AG10803 (cell line): ENCODE results near the gene LTBR.

Experiments
- DNase-seq: peaks from one replicate; pipeline ENCODE4 v3.0.0; 2010; ENCODE audit warnings: low read depth
- H3K4me3 ChIP-seq: 2 replicates; pipeline ENCODE4 v1.5.1; 2011; ENCODE audit warnings: mild to moderate bottlenecking, low read length, control low read depth
- TF ChIP-seq, protein P1 (sequence below): conservative IDR thresholded peaks from 2 replicates; pipeline ENCODE4 v1.5.1; 2011; ENCODE audit warnings: mild to moderate bottlenecking, low read length, control low read depth, inconsistent platforms

The LTBR gene

DNA sequence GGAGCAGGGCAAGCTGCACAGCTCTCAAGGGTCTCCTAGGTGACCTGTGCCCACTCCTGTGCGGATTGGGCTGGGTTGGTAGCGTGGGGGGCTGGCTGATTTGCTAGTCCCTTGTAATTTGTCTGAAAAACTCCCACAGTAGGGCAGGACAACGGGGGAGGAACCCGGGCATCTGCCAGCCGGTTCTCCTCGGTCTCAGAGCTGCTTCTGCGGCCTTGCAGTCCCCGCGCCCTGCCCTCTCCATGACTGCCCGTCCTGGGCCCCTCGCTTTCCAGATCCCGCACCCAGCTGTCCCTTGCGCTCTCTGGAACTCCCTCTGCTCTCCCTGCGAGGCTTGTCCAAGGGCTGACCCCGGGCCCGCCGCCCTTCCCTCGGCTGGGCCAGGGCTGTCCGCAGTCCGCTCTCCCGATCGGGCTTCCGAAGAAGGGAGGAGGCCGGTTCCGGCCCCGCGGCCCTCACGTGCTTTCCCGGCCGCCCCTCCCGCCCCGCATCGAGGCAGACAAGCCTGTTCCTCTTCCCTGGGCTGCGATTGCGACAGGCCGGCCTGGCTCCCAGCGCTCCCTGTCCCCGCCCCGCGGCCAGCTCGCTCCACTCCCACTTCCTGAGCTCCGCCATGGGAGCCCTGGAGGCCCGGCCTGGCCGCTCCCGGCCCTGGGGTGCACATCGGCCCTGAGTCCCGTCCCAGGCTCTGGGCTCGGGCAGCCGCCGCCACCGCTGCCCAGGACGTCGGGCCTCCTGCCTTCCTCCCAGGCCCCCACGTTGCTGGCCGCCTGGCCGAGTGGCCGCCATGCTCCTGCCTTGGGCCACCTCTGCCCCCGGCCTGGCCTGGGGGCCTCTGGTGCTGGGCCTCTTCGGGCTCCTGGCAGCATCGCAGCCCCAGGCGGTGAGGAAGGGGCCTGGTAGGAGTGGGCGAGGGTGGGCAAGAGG lies at the start of gene LTBR:
Gene LTBR (plus strand): TSS at position 591 of the 927 bp plus-strand sequence. CDS start 197 bp downstream, at position 788.
- TF ChIP-seq, protein P1, sequence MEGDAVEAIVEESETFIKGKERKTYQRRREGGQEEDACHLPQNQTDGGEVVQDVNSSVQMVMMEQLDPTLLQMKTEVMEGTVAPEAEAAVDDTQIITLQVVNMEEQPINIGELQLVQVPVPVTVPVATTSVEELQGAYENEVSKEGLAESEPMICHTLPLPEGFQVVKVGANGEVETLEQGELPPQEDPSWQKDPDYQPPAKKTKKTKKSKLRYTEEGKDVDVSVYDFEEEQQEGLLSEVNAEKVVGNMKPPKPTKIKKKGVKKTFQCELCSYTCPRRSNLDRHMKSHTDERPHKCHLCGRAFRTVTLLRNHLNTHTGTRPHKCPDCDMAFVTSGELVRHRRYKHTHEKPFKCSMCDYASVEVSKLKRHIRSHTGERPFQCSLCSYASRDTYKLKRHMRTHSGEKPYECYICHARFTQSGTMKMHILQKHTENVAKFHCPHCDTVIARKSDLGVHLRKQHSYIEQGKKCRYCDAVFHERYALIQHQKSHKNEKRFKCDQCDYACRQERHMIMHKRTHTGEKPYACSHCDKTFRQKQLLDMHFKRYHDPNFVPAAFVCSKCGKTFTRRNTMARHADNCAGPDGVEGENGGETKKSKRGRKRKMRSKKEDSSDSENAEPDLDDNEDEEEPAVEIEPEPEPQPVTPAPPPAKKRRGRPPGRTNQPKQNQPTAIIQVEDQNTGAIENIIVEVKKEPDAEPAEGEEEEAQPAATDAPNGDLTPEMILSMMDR: 0 out of 2 replicates have a peak, but pooled peaks have one; percentile 13
- peak; percentile 95 for DNase-seq
- H3K4me3 ChIP-seq: peak within 1 kb of the TSS; percentile 86

DNA sequence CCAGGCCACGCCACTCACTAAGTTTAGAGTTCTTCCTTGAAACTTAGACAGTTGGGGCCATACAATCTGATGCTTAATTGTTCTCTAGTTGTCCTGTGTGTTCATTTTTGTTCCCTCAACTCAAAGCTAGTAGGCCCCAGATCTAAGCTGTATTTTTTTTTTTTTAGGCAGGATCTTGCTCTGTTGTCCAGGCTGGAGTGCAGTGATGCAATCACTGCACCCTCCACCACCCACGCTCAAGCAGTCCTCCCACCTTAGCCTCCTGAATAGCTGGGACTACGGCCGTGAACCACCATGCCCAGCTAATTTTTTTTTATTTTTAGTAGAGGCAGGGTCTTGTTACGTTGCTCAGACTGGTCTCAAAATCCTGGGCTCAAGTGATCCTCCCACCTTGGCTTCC lies 49.6 kb upstream of the LTBR start:
- DNase-seq: no peak
- TF ChIP-seq, protein P1: no peak
- H3K4me3 ChIP-seq: no peak overlapping the region

DNA sequence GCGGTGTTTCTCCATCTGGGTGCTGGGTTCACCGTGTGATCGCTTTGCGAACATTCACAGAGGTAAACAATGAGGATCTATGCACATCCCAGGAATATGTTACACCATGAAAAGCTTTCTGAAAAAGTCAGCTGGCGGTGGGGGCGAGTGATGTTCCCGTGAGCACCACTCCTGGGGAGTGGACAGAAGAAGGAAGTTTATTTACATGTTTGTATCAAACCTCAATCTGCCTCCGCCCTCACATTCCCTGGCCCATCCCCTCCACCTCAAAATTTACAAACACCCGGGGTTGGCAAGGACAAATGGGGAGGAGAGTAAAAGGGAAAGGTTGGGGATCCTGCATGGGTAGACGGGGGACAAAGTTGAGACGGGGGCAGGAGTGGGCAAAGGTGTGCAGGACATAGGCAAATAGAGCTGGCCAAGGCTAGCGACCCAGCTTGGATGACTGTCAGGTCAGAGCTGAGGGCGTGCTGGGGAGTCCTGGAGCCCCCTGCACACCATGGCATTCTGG lies 49.0 kb upstream of the LTBR start:
- TF ChIP-seq, protein P1: no peak
- DNase-seq: peak; percentile 65
- peak overlapping the region; percentile 100 for H3K4me3 ChIP-seq

DNA sequence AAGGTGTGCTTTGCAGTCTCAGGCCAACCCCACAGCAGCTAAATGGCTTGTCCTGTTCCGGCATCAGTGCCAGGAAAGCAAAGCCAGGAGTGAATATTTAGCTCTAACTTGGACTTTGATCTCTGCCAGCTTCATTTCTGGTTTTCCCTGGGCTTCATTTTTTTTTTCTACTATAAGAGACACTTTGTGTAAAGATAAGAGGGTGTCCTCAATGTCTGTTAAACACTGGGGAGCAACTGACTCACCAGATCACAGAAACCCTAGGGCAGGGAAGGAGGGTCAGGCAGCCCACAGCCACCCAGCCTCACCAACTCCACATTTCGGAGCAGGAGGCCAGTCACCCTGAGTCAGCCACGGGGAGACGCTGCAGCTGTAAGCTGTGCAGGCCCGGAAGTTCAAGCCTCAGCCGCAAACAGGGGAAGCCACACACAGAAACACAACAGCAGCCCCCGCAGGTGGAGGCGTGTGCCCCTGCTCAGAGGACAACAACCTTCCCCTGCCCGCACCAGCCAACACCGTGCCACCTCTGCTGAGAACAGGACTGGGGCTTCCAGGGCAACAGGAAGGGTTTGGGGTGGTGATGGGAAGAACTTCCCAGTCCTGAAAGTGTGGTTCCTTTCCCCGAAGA lies 48.4 kb upstream of the LTBR start:
- peak; percentile 84 for DNase-seq
- TF ChIP-seq, protein P1: peak; percentile 71
- H3K4me3 ChIP-seq: peak overlapping the region; percentile 100

DNA sequence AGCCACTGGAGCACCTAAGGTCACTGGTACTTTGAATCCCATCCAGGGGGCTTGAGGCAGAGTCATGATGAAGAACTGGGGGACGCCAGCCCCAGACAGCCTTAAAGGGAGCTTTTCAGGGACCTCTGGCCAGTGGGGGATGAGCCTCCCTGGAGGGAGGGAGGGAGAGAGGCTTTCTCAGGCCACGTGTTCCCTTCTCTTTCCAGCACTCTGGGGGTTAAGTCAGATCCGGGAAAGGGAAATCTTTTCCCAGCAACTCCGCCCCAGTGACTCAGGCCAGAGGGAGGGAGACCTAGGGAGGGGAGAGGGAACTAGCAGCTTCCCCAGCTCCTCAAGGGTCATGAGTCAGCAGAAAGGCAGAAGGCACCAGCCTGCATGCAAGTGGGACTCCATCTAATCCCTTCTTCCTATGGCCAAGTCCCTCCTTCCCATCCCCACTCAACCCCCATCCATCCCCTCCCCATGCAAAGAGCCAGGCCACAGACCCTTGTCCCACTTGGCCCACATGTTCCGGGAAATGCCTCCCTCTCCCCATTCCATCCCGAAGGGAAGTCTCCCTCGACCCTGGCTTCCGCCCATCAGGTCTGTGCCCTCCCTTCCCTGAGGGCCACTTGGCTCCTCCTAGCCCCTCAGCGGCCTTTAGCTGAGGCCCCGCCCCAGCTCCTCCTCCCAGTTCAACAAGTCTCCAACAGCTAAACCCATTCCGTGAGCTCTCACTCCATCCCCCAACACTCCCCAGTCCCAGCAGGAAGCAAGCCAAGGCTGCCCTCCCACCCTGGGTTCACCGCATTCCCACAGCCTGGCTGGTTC lies 47.7 kb upstream of the LTBR start:
- TF ChIP-seq, protein P1: no peak
- peak overlapping the region; percentile 100 for H3K4me3 ChIP-seq
- peak; percentile 100 for DNase-seq

DNA sequence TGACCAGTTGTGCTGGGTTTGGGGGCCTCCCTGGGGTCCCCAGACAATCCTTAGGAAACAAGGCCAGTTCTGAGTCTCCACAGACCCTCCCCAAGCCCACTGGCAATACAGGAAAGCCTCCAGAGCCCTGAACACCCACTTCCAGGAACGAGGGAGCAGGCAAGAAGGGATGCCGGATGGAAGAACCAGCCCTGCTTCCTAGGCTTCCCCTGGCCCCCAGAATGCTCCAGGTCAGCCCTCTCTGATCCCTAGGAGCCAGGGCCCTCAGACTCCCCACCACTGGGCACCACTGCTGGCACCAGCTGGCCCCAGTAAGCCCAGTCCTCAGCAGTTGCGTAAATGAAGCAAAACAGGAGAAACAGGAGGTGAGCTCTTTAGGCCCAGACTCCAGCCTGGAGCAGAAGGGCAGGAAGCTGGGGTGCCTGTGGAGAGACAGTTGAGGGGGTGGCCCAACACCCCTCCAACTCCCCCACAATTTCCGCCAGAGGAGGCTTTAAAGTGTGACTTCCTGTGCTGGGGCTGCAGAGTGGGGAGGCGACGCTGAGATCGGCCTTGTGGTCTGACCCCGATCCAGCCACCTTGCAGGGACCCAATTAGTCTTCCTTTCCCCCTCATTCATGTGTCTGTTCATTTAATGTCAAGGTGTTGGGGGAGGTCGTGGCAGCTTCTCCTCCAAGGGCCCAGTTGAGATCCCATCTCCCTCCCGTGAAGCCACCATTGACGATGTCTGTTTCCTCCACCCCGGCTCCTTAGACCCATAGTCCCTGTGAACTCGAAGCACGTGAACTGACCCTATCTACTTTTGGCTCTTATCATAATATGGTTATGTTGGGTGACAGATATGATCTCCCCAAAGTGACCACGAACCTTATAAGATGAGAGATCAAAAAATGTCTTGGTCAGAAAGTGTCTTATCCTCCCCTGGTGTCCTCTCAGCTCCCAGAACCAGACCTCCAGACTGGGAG lies 46.8 kb upstream of the LTBR start:
- H3K4me3 ChIP-seq: peak overlapping the region; percentile 100
- TF ChIP-seq, protein P1: no peak
- no peak for DNase-seq
